ENCODE results near the gene SOCS1.

- TF ChIP-seq CTCF (IDR thresholded peaks at IDR 0.05) (no peak), POLR2A (IDR thresholded peaks at IDR 0.05) (no peak)
Observed at GRCh38 chr16:11233727-11234376, 22.2 kb downstream of the SOCS1 start.

All from right lobe of liver (tissue), 4 donors.